Measurements from ENCODE around the gene LRBA.

DNA sequence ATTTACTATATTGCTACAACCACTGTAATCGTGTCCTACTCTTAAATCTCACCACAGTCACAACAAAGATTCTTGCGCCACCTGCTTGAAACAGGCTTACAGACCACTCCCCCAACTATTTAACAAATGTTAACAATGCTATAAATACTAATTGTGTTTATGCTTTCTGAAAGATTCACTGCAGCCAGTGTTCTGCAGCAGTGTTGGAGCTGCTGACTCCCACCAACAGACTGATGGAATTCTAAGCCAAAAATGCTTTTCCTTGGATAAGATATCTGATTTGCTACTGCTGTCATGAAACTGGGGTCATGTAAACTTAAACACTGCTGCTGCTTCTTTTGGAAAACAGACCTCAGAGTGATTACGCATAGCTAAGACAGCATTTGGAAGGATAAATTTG, 677.4 kb downstream of the LRBA start:
- TF ChIP-seq, protein P1, sequence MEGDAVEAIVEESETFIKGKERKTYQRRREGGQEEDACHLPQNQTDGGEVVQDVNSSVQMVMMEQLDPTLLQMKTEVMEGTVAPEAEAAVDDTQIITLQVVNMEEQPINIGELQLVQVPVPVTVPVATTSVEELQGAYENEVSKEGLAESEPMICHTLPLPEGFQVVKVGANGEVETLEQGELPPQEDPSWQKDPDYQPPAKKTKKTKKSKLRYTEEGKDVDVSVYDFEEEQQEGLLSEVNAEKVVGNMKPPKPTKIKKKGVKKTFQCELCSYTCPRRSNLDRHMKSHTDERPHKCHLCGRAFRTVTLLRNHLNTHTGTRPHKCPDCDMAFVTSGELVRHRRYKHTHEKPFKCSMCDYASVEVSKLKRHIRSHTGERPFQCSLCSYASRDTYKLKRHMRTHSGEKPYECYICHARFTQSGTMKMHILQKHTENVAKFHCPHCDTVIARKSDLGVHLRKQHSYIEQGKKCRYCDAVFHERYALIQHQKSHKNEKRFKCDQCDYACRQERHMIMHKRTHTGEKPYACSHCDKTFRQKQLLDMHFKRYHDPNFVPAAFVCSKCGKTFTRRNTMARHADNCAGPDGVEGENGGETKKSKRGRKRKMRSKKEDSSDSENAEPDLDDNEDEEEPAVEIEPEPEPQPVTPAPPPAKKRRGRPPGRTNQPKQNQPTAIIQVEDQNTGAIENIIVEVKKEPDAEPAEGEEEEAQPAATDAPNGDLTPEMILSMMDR (IDR thresholded peaks at IDR 0.05; ENCODE audit: low read length) = no peak
- no peak for TF ChIP-seq EZH2 (IDR thresholded peaks at IDR 0.05; ENCODE audit: borderline replicate concordance, low read length)

All from OCI-LY1 (cell line).